Lung microvascular endothelial cell (primary cell): Measurements from ENCODE around the gene SCO2. TPM values are rescaled to one million over a fixed set of nuclear protein-coding genes. Genes with fewer than 3 reads are reported as not detected.
"Not testable (repeated sequence)": the region's sequence is repeated elsewhere in the genome, so short reads cannot be mapped to it uniquely, and the experiment has no call there.

ENCODE experiments used
- DNase-seq, 2 donors: peaks; one replicate each; pipeline versions ENCODE4 v3.0.0 to v3.0.0-alpha.2; 2010; ENCODE audit warnings: low read depth in 2 of 2
- total RNA-seq: library from RNA; depleted of rRNA; stranded (reverse); fragments of >200 nt; gene quantifications from 2 replicates; pipeline ENCODE4 v1.2.1, GENCODE V29; 2014

SCO2 gene
- total RNA-seq, 1 donor from 2014 or later, result 2.4 TPM

DNA sequence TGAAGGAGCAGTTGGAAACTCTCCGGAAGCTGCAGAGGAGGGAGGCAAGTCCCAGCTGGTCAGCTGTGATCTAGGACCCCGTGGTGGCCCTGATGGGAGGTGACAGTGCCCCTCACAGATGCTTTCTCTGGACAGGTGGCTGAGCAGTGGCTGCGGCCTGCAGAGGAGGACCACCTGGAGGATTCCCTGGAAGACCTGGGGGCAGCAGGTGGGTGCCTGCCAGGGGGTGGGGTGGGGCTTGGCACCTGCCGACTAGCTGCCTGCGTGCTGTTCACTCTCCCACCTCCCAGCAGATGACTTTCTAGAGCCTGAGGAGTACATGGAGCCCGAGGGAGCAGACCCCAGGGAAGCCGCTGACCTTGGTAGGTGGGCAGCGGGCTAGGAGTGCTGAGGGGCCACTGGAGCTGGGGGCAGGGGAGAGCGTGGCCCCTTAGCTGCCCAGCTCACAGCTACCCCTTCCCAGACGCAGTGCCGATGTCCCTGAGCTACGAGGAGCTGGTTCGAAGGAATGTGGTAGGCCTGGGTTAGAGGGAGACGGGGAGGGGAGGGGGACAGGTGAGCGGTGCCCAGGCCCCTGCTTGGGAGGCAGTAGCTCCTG lies 3.1 kb downstream of the SCO2 start:
- no peak for DNase-seq

DNA sequence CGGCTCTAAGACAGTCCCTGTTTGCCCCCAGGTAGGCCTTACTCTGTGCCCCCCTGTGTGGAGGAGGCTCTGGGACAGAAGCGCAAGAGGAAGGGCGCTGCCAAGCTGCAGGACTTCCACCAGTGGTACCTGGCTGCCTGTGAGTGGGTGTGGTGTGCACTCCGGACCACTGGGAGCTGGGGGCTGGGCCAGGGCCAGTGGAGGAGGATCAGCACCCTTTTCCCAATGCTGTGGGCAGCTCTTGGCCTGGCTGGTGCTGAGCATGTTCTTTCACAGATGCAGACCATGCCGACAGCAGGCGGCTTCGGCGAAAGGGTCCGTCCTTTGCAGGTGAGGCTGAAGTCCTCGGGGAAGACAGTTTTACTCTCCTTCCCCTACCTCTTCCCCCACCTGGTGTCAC lies 3.7 kb downstream of the SCO2 start:
- DNase-seq, result no peak

DNA sequence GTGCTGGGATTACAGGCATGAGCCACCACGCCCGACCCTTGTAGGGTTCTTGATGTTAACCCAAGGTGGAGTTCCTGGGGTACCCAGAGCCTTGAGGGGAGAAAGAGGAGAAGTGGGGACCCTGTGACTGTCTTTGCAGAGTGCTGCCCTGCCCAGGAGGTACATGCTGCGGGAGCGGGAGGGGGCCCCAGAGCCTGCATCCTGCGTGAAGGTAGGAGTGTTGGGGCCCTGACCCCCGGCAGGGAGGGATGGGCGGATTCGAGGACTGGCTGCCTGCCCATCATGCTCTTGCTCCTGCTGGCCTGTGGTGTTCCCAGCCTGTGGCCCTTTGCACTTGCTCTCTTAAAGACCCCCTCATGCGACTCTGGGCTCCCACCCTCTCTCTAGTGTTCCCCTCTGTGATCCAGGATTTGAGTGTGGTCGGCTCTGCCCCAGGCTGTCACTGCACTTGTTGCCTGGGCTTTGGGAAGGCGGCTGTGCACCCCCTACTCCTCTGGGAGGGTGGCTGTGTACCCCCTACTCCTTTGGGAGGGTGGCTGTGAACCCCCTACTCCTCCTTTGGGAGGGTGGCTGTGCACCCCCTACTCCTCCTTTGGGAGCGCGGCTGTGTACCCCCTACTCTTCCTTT lies 4.5 kb downstream of the SCO2 start:
- DNase-seq, result no peak

DNA sequence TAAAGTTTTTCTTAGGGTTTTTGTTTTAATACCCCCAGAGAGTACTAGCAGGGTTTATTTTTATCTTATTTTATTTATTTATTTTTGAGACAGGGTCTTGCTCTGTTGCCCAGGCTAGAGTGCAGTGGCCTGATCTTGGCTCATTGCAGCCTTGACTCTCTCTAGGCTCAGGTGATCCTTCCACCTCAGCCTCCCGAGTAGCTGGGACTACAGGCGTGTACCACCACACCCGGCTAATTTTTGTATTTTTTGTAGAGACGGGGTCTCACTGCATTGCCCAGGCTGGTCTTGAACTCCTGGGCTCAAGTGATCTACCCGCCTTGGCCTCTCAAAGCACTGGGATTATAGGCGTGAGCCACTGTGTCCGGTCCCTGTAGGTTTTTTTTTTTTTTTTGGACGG lies 5.2 kb downstream of the SCO2 start:
- DNase-seq, result not testable (repeated sequence)

DNA sequence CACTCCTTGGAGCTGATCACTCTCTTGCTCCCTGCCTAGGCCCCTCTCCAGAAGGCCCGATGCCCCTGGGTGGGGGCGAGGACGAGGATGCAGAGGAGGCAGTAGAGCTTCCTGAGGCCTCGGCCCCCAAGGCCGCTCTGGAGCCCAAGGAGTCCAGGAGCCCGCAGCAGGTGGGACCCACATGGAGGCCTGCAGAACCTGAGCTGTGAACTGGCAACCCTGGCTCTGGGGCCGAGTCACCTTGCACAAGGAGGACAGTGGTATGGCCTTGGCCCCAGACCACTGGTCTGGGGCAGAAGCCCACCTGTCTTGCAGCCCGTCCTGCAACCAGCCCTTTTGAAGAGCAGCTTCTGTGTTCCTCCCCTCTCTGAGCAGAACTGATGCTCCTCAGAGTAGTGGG lies 6.2 kb downstream of the SCO2 start:
- DNase-seq, result no peak

DNA sequence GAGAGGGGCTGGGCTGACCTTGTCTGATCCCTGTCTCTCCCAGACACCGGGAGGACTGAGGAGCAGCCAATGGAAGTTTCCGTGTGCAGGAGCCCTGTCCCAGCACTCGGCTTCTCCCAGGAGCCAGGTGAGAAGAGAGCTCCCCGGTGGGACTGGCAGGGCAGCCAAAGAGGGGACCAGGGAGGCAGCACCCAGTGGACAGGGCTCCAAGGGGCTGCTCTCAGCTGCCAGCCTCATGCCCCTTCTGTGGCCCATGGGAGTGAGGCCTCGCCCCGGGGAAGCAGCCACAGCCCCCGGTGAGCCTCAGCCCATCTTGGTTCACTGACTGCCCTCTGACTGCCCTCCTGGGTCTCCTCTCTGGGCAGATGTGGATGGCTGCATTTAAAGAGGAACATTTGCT lies 6.8 kb downstream of the SCO2 start:
- DNase-seq, result no peak

DNA sequence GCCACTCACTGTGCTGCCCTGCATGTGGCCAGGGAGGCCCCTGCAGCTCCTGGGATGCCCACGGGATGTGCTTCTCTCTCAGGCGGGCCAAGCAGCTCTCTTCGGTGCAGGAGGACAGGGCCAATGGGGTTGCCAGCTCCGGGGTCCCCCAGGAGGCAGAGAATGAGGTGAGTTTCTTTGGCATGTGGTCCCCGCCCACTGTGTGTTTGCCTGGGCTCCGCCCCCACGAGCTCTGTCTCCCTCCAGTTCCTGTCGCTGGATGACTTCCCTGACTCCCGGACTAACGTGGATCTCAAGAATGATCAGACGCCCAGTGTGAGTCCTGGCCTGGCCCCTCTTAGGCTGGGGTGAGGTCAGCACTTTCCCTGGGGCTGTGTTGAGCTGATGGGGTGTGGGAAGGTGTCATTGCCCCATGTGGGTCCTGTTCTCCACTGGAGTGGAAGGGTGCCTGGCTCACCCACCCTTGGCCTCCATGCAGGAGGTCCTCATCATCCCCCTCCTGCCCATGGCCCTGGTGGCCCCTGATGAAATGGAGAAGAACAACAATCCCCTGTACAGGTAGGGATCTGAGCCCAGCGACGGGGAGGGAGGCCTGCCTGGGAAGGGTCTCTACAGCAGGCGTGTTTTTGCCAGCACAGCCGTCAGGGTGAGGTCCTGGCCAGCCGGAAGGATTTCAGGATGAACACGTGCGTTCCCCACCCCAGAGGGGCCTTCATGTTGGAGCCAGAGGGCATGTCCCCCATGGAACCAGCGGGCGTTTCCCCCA lies 7.7 kb downstream of the SCO2 start:
- no peak for DNase-seq

DNA sequence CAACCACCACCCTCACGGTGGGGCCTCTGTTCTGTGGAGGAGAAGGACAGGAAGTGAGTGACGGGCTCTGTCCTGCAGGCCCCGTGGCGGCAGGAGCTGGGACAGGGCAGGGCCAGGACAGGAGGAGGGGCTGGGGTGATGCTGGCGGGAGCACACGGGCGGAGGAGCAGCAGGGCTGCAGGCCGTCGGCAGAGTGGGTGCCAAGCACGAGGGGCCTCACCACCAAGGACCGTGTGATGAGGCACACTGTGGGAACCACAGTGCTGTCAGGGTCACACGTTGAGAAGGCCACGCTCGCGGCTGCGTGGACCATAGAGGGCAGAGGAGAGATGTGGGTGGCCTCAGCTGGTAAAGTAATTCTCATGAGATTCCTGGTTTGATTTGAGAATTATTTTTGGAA lies 8.5 kb downstream of the SCO2 start:
- no peak for DNase-seq

DNA sequence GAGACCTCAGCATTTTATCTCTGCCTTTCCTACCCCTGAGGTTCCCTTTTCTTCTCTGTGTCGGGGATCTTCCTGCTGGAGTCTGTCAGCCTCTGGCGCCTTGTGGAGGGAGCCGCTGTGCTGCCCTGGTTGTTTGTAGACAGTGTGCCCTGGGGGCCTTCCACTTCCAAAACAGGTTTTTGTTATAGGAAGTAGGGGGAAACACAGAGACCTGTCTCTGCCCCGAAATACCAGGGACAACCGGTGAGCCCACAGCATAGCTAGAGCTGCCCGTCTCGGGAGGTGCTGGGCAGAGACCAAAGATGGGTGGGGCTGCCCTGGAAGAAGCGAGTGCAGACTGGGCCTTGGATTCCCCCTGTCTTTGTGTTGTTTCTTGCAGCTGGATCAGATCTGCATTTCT lies 9.3 kb downstream of the SCO2 start:
- no peak for DNase-seq

DNA sequence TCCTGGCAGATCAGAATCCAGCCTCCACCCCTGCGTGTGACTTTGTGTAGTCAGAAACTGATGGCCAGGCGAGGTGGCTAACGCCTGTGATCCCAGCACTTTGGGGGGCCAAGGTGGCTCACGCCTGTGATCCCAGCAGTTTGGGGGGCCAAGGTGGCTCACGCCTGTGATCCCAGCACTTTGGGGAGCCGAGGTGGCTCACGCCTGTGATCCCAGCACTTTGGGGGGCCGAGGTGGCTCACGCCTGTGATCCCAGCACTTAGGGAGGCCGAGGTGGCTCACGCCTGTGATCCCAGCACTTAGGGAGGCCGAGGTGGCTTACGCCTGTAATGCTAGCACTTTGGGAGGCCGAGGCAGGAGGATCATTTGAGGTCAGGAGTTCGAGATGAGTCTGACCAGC lies 12.2 kb downstream of the SCO2 start:
- DNase-seq, result no peak

DNA sequence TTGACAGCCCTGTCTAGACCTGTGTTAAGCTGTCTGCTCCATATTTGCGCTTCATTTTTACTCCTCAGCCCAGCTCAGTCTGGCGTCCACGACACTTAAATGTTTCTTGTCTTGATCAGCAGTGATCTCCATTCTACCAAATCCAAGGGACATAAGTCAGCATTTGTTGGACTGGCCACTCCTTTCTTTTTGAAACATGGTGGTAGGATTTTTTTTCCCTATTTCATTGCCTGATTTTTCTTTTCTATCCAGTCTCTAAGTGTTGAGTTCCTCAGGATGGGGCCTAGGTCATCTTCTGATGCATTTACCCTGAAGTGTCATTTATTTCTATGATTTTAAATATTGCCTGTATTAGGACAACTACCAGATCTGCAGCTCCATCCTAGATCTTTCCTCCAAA lies 16.5 kb downstream of the SCO2 start:
- no peak for DNase-seq

DNA sequence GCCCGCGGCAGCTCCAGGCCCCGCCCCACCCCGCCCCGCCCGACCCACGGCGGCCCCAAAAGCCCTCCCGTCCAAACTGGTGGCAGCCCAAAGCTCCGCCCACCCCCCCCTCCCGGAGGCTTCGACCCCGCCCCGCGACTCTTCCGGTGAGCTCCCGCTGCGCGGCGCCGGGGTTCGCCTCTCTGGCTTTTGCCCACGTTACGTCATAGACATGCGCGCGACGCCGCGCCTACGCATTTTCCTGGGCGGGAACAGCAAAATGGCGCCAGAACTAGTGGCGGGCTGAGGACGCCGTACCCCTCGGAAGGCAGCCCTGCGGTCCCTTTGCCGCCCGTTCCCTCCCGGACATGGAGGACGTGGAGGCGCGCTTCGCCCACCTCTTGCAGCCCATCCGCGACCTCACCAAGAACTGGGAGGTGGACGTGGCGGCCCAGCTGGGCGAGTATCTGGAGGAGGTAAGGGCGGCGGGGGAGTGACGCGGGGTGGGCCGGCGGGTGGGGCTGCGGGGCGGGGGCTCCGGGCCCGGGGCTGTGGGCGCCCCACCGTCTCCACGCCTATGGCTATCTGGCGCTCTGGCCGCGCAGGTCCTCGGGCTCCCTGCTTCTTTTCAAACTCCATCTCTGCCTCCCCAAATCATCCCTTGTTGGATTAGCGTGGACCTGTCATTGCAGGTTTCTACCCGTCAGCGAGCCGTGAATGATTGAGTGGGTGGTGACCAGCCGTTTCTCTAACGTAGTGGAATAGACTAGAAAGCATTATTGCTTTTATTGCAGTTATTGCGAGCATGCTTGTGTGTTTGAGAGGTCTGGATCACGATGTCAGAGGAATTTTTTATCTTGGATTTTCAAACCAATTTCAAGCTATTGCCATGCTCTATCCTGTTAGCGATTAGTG lies 17.2 kb downstream of the SCO2 start, which contains the start of gene NCAPH2:
TSS of gene NCAPH2 (plus strand) at position 234 of the 894 bp plus-strand sequence. CDS start at position 348, 114 bp downstream.
- DNase-seq, result peak; percentile 98 to 99

DNA sequence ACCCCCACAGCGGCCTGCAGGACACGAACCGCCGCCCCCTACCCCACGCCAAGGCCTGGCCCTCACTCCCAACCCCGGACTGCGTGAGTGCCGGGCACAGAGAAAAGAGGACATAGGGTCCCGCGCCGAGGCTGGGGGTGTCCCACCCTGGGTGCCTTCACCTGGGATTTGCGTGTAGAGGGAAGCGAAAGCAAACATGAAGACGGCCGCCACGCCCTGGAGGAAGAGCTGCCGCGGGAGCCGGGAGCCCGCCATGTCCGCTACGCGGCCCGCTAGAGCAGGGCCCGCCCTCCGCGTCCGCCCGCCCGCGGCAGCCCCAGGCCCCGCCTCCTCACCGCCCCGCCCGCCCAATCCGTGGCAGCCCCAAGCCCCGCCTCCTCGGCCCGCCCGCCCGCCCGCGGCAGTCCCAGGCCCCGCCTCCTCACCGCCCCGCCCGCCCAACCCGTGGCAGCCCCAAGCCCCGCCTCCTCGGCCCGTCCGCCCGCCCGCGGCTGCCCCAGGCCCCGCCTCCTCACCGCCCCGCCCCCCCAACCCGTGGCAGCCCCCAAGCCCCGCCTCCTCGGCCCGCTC lies 17.9 kb downstream of the SCO2 start, which contains the start of gene LMF2:
TSS of gene LMF2 (minus strand) at position 282 of the 570 bp plus-strand sequence. CDS start at position 255, 27 bp downstream.
- no peak for DNase-seq

DNA sequence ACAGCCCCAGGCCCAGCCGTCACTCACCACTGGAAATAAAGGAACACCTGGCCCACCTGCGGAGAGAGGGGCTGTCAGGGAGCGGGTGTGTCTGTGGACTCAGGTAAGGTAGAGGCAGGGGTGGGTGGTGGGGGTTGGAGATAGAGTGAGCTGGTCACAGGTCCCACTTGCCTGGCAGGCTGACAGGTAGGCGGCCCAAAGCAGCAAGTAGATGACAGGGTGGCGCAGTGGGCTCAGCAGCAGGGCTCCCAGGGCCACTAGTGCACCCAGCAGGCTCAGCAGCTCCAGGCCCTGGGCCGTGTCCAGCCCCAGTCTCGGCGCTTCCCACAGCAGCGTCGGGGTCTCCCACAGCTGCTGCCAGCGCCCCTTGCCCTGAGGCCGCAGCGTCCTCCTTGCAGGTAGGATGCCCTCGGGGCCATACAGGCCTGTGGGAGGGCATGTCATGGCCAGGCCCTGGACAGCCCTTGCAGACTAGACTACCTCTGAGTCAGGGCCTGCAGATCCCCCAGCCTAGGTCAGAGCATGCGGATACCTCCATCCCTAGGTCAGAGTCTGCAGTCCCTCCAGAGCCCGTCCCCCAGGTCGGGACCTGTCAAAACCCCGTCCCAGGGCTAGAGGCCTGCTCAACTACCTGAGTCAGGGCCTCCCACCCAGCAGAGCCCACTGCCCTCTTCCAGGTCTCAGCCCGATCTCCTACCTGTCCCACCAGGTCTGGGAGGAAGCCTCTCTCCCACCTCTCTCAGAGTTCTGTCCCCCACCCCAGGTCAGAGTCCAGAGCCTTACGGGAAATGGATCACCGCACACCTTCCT lies 18.6 kb downstream of the SCO2 start:
- DNase-seq, result no peak

DNA sequence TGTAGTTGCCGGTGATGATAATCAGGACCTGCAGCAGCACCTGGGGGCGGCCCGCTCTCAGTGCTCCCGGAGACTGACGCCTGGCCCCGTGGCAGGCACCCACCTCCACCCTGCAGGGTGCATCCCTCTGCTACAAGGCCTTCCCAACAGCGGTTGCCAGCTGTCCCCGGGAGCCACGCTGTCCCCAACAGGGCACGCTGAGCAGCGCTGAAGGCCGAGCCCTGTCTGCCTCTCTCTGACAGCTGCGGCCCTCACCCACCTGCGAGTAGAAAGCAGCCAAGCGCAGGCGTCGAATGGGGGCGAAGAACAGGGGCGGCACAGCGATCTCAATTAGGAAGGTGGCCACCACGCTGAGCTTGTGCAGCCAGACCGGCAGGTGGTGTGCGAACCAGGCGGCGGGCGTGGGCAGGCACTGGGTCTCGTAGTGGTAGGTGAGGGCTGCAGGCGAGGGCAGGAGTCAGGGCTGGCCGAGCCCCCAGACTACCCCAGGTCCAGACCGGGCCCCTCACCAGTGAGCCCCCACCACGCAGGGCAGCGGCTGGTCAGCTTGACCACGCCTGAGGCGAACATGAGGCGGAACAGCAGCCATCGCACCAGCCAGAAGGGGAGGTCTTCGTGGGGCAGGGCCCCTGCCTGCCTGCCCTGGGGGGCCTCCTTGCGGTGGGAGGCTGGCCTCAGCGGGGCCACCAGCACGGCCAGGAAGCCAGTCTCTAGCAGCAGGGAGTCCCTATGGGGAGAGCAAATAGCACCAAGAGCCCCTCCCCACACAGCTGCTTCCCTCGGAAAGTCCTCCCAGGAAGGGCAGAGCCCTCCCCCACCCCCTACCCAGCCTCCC lies 19.4 kb downstream of the SCO2 start:
- DNase-seq, result no peak

DNA sequence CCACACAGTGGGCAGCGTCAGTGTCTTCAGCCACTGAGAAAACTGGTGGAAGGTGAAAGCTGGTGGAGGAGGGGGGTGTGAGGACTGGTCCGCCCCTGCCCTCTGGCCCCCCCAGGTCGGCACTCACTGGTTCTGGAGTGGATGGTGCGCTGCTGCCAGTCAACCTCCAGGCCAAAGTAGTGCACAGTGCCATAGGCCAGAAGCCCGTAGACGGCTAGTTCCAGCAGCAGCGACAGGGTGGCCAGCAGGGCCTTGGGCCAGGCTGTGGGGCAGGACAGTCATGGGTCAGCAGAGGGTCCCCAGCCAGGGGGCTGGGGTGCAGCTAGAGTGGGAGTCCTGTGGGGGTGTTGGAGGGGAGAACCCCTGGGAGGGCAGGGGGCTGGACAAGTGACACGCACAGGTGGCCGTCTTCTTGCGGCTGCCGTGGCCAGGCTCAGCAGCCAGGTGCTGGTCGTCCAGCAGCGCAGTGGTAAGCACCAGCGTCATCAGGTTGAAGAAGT lies 20.1 kb downstream of the SCO2 start:
- DNase-seq, result no peak

DNA sequence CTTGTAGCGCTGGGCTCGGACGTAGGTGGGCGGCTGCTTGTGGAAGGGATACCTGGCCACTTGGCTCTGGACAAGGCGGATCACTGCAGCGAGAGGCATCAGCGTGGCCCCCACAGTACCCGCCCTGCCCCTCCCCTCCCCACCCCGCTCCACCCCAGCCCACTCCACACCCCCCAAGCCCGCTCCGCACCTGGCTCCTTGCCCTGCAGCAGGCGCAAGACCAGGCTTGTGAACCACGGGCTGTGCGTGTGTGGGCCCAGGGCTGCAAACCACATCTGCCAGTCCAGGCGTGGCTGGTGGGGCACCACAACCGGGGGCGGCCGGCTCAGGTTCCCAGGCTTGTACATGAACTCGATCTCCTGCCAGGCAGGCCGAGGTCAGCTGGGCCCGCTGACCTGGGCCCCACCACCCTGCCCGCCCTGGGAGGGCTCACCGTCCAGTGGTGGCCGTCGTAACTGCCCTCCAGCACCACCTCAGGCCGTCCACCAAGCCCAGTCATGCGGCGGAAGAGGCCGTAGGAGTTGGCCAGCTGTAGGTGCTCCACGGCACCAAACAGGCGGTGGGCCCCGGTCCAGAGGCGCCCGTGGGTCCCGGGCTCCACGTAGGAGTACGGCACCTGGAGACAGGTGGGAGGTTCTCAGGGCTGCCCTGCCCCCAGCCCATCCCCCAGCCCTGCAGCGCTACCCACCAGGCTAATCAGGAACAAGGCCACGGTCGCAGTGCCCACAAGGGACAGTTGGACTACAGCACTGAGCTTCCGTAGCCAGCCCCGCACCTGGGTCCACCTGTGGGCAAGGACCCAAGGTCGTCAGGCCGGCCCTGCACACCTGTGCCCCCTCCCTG lies 20.8 kb downstream of the SCO2 start:
- DNase-seq, result no peak

DNA sequence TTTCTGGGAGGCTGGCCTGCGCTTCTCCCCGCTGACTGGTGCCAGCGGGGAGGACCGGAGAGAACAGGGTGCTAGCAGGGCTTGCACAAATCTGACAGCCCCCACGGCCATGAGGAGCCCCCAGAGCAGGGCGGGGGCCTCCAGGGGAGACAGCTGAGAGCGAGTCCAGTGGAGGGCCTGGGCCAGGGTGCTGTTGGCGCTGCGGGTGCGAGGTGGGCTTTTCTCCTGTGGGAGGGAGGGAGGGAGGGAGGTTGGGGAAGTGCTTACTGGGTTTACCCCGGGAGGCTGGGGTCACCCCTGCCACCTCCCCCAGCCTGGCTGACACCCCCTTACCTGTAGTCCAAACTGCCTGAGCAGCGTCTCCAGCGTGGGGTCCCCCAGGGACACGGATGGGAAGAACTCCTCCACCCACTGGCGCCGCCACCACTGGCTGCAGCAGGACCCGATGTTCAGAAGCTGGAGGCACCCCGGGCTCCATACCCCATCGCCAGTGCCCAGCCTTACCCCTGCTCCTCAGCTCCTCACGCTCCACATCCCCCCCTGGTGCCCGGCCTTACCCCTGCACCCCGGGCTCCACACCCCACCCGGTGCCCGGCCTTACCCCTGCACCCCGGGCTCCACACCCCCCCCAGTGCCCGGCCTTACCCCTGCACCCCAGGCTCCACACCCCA lies 21.8 kb downstream of the SCO2 start:
- no peak for DNase-seq
